Gastroesophageal sphincter (tissue), 4 donors: ENCODE data around the gene LAMB1. TPM values are rescaled to one million over a fixed set of nuclear protein-coding genes. Genes with fewer than 3 reads are reported as not detected.
A peak's percentile ranks its signal among the peaks of the same experiment; 100 is the strongest.

Experiments
- ATAC-seq: fragments of 150-250 bp; one replicate; pipeline ENCODE4 v1.9.1; 2016; ENCODE audit warnings: mild to moderate bottlenecking, moderate library complexity
- H3K27ac ChIP-seq, 4 donors: fragments of 200-600 bp; sonication (generic) in 3 of 4; 1 replicate in 3 of 4; 2 replicates in 1 of 4; pipeline ENCODE4 v1.5.1; 2016 to 2019
- H3K27me3 ChIP-seq: fragments of 200-600 bp; sonication (generic); one replicate; pipeline ENCODE4 v1.5.1; 2019
- H3K36me3 ChIP-seq, 2 donors: fragments of 200-600 bp; sonication (generic); one replicate each; pipeline ENCODE4 v1.5.1; 2019; ENCODE audit warnings: control low read depth in 1 of 2
- H3K4me1 ChIP-seq, 3 donors: fragments of 200-600 bp; sonication (generic); 1 replicate in 2 of 3; 2 replicates in 1 of 3; pipeline ENCODE4 v1.5.1; 2016 to 2019; ENCODE audit warnings: control low read depth in 2 of 3
- H3K4me3 ChIP-seq, 2 donors: fragments of 200-600 bp; sonication (generic); one replicate each; pipeline ENCODE4 v1.5.1; 2019; ENCODE audit warnings: mild to moderate bottlenecking in 1 of 2, moderate library complexity in 1 of 2
- H3K9me3 ChIP-seq, 3 donors: fragments of 200-600 bp; sonication (generic); one replicate each; pipeline ENCODE4 v1.5.1; 2017 to 2019; ENCODE audit warnings: control low read depth in 2 of 3
- CTCF ChIP-seq, 4 experiments: fragments of 200-600 bp in 2 of 4; fragments of 450-650 bp in 2 of 4; sonication (generic) in 1 of 4; IDR thresholded peaks; one replicate each; pipeline ENCODE4 v1.5.1; 2017 to 2019; ENCODE audit warnings: antibody characterized with exemption in 4 of 4, mild to moderate bottlenecking in 2 of 4, moderate library complexity in 2 of 4
- EP300 ChIP-seq: sonication (generic); formaldehyde crosslinking; IDR thresholded peaks from one replicate; pipeline ENCODE4 v1.6.1; 2017; ENCODE audit warnings: antibody characterized with exemption, mild to moderate bottlenecking
- POLR2A ChIP-seq, 2 donors: fragments of 450-650 bp; IDR thresholded peaks; one replicate each; pipeline ENCODE4 v1.6.1; 2017; ENCODE audit warnings: antibody characterized with exemption in 2 of 2, mild to moderate bottlenecking in 2 of 2, moderate library complexity in 1 of 2
- POLR2AphosphoS5 ChIP-seq: sonication (generic); formaldehyde crosslinking; IDR thresholded peaks from one replicate; pipeline ENCODE4 v1.6.1; 2017; ENCODE audit warnings: antibody characterized with exemption
- WGBS, 2 donors: methylation state at CpG; one replicate each; pipeline ENCODE4 v1.1.5; 2018; ENCODE audit warnings: low coverage in 1 of 2; 5-methylcytosine and 5-hydroxymethylcytosine counted together
- total RNA-seq, 4 donors: library from RNA; depleted of rRNA; stranded (reverse); fragments of >200 nt; gene quantifications; one replicate each; pipeline ENCODE4 v1.1.0, GENCODE V29; 2016

The LAMB1 gene
- 100 to 1,000 TPM; 130 to 193 (median 179) TPM for total RNA-seq

DNA sequence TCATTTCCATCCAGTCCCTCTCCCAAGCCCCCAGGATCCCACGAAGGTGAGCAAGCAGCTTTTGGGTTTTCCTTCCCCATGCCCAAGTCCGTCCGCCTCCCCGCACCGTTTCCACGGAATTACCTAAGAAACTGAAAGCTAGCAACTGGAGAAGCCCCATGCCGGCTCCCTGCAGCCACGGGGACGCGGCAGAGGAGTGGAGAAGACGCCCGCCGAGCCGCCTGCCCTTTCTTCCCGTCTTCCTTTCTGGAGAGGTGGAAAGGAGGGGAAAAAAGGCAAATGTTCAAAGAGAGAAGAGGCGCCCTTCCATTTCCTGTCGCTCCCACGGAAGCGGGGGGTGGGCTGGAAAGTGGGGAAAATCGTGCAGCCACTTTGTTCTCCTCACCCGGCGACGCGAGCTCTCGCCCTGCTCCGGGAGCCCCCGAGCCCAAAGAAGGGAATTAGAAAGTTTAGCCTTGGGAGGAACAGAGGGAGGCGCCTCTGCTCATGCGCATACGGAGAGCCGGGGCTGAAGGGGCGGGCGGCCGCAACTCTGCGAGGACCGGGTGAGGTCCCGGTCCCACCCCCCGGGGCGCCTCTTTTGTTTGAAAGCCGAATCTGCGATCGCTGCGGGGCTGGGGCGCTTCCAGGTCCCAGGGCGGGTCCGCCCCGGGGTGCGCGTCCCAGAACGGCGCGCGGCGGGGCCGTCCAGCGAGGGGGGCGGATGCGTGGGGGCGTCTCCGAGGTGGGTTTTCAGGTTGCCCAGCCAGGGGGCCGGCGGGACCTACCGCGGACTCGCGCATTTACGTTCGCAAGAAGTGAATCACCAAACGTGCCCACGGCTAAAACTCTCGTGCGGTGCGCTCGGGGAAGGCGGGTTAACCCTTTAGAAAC is at the start of gene LAMB1:
TSS of gene LAMB1 (minus strand) at position 436 of the 873 bp plus-strand sequence. CDS start at position 160, 276 bp downstream.
- Histone ChIP-seq H3K27me3 (no peaks in the 10 kb centered on the region), H3K27ac (peak within 1 kb of the TSS; percentile 44 to 90 (median 87)), H3K4me1 (peaks cover 0 to 58% (median 12%) of the 10 kb centered on the region in 3 donors), H3K9me3 (no peaks in the 10 kb centered on the region), H3K4me3 (peak within 1 kb of the TSS; percentile 67 to 82), H3K36me3 (peaks cover 0 to 2% of the 10 kb centered on the region in 2 donors)
- 0% methylated on average over 8 to 12 of the region's 75 CpGs for WGBS, 2 donors
- ATAC-seq: peak; percentile 79
- TF ChIP-seq POLR2AphosphoS5 (peak; percentile 63), CTCF (IDR thresholded peaks at IDR 0.05) (no peak), POLR2A (IDR thresholded peaks at IDR 0.05) (peak; percentile 61 to 66), EP300 (no peak)

DNA sequence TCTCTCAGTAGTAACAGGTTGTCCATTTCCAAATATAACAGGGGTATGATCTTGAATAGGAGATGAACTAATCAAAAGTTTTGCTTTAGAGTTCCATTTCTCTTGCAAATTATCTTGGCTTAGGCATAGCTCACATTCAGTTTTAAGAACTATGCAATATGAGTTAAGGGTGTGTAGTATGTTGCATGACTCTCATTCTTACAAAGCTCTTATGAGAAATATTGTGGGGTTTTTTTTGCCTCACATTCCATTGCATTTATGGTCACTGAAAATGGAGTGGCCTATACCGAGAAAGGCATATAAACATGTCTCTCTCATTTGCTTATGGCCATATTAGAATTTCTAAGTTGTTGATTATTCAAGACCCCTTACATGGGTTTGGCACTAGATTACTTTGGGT is 48.5 kb upstream of the LAMB1 start:
- Histone ChIP-seq H3K4me1 (no peaks in the 10 kb centered on the region), H3K9me3 (no peaks in the 10 kb centered on the region), H3K27ac (no peak overlapping the region), H3K36me3 (no peaks in the 10 kb centered on the region), H3K27me3 (no peaks in the 10 kb centered on the region), H3K4me3 (no peak overlapping the region)
- WGBS, 2 donors: 67 to 88% methylated on average over 1 of the region's 1 CpG
- no peak for TF ChIP-seq POLR2AphosphoS5
- no peak for TF ChIP-seq POLR2A (IDR thresholded peaks at IDR 0.05)
- no peak for TF ChIP-seq CTCF (IDR thresholded peaks at IDR 0.05)
- no peak for TF ChIP-seq EP300
- no peak for ATAC-seq

DNA sequence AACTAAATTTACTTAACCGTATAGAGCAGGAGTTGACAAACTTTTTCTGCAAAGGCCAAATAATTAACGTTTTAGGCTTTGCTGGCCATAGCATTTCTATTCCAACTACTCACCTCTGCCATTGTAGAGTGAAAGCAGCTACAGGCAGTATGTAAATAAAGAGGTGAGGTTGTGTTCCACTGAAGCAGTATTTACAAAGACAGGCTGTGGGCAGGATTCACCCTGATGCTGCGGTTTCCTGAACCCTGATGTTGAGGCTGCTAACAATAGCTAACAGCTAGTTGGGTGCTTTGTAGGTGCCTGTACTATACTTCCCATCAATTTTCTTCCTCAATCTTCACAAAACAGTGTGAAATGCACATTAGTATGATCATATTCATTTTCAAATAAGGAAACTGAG is 47.0 kb upstream of the LAMB1 start:
- Histone ChIP-seq H3K36me3 (no peaks in the 10 kb centered on the region), H3K4me3 (no peak overlapping the region), H3K27ac (no peak overlapping the region), H3K4me1 (peaks cover 0 to 8% (median 0%) of the 10 kb centered on the region in 3 donors), H3K9me3 (no peaks in the 10 kb centered on the region), H3K27me3 (no peaks in the 10 kb centered on the region)
- 89% methylated on average over 2 to 3 of the region's 3 CpGs for WGBS, 2 donors
- ATAC-seq: no peak
- TF ChIP-seq POLR2AphosphoS5: no peak
- no peak for TF ChIP-seq POLR2A (IDR thresholded peaks at IDR 0.05)
- no peak for TF ChIP-seq CTCF (IDR thresholded peaks at IDR 0.05)
- TF ChIP-seq EP300: no peak

GRCh38 chr7:108048422-108048821 is 45.5 kb upstream of the LAMB1 start:
- H3K9me3 ChIP-seq: no peaks in the 10 kb centered on the region
- WGBS, 2 donors: 92% methylated on average over 3 of the region's 3 CpGs; no CpG with 5 or more reads in 1 of the 2 donors
- H3K4me3 ChIP-seq: no peak overlapping the region
- ATAC-seq: no peak
- H3K4me1 ChIP-seq: peaks cover 0 to 9% (median 0%) of the 10 kb centered on the region in 3 donors
- TF ChIP-seq POLR2A (IDR thresholded peaks at IDR 0.05) (no peak), CTCF (IDR thresholded peaks at IDR 0.05) (no peak), POLR2AphosphoS5 (no peak), EP300 (no peak)
- no peaks in the 10 kb centered on the region for H3K27me3 ChIP-seq
- H3K36me3 ChIP-seq: no peaks in the 10 kb centered on the region
- no peak overlapping the region for H3K27ac ChIP-seq
